HS-27A (cell line): Measurements from ENCODE around the gene ZFPL1.
"Not testable (repeated sequence)": the region's sequence is repeated elsewhere in the genome, so short reads cannot be mapped to it uniquely, and the experiment has no call there.

ENCODE experiments used
- DNase-seq: peaks from one replicate; pipeline ENCODE4 v3.0.0-alpha.2; 2012; ENCODE audit warnings: low read depth, missing footprints

Gene ZFPL1

GRCh38 chr11:65115361-65116082, 31.5 kb downstream of the ZFPL1 start:
- no peak for DNase-seq

- no peak for DNase-seq
Observed at GRCh38 chr11:65116370-65117205, 32.6 kb downstream of the ZFPL1 start.

DNA sequence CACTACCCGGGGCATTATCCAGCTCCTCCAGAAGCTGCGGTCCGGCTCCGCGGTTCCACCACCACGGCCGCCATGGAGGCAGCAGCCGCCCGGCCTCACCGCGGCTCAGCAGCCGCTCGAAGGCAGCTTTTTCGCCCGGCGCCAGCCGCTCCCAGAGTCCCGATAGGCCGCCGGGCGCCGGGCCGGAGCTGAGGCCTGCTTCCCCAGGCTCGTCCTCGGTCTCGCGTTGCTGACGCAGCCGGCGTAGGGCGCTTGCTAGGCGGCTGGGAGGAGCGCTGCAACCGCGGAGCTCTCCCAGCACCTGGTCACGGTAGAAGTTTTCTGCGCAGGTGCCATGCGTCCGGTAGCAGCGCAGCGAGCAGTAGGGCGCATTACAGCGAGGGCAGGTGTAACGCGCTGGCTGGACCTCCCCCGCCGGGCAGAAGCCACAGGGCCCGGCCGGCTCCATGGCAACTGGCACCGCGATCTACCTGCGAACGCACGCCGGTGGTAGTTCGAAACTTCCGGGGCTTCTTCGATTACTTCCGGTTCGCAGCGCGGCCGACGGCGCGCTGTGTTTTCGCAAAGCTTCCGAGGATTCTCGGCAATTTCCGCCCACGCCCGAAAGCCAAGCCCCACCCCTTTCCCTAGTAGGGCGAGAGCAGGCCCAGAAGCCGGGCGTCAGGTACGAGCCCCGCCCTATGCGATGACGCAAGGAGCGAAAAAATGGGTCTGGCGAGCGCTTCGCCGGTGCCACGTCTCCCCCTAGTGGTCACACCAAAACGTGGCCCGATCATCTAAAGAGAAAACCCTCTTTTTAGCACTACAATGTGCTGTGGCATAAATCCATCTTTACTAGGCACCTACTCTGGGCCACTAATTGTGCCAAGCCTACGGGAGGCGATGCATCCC, 33.4 kb downstream of the ZFPL1 start, which contains the start of gene ZNHIT2:
ZNHIT2 (minus strand) TSS at position 496 of the 891 bp plus-strand sequence; CDS start at position 448, 48 bp downstream.
- peak; percentile 99 for DNase-seq

- DNase-seq: no peak
Observed at GRCh38 chr11:65118097-65118837, 34.2 kb downstream of the ZFPL1 start.

DNA sequence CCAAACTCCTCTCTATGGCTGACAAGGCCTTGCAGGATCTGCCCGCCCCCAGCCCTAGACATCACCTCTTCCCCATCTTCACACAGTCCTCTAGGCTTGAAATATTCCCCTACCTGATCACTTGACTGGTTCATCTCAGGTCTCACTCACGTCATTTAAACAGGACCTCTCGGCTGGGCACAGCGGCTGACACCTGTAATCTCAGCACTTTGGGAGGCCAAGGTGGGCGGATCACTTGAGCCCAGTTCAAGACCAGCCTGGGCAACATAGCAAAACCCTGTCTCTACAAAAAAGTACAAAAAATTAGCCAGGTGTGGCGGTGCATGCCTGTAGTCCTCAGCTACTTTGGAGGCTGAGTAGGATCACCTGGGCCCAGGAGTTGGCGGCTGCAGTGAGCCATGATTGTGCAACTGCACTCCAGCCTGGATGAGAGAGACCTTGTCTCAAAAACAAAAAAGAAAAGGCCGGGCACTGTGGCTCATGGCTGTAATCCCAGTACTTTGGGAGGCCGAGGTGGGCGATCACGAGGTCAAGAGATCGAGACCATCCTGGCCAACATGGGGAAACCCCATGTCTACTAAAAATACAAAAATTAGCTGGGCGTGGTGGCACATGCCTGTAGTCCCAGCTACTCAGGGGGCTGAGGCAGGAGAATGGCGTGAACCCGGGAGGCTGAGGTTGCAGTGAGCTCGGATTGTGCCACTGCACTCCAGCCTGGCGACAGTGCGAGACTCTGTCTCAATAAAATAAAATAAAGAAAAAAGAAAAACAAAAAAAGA, 35.1 kb downstream of the ZFPL1 start:
- not testable (repeated sequence) for DNase-seq

DNA sequence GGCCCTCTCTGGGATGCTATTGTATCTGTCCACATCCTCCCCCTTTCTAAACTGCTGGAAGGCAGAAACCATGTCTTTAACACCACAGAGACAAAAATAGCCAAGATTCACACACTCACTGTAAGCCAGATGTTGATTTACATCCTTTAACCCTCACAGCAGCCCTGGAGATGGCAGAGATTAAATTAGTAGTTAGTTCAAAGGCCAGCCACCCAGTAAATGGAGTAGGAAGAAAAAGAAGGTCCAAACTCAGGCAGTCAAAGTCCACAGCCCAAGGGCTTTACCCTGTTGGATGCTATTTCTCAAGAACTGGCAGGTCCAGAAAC, 35.6 kb downstream of the ZFPL1 start:
- DNase-seq: no peak

- DNase-seq: no peak
Observed at GRCh38 chr11:65120831-65121230, 36.8 kb downstream of the ZFPL1 start.

DNA sequence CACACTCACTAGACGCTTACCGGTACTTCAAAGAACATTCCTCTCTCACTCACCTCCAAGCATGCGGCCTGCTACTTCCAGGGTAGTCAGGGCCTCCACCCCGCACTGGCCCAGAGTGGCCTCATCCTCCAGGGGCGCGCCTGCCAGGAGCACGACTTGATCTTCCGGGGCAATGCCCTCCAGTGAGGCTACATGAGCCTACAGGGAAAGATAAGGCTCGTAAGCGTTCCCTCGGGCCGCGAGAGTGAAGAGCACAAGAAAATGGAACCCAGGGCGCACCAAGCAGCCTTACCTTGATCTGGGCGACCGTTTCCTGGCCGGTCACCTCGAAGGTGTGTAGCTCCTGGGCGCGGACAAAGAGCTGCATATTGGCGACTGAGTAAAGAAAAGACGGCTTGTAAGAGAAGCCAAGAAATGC, 37.4 kb downstream of the ZFPL1 start:
- DNase-seq: no peak

GRCh38 chr11:65121865-65122696, 38.1 kb downstream of the ZFPL1 start, which contains the start of the genes FAU and MRPL49:
TSS of gene FAU (minus strand) at chr11:65122134. CDS start at chr11:65121813, 321 bp downstream.
TSS of gene MRPL49 (plus strand) at chr11:65122321. CDS start at chr11:65122347, 26 bp downstream.
- peak; percentile 94 for DNase-seq

DNA sequence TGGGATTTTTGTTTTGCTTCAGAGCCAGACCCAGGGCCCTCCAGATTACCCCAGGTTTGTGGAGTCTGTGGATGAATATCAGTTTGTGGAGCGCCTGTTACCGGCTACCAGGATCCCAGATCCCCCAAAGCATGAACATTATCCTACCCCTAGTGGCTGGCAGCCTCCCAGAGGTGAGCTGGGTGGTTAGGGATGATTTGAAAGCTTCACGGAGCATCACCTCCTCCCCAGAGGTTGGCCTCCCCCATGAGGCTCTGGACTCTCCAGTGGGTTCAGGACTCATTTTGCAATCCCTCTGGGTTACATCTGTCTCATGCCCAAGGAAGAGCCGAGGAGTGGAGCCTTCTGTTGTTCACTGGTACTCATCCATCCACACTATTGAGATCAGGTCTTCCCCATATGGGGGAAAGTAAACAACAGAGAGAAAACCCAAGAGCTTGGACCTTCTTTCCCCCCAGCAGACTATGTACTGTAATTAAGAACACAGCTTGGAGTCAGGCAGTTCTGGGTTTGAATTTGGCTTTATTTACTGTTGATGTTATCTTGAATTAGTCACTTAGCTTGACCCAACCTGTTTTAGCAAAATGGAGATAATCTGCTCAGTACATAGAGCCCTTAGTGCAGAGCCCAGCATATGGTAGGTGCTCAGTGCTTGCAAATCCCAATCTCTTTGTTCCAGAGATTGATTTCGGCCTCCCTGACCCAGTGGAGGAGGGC, 40.6 kb downstream of the ZFPL1 start:
- DNase-seq: no peak

DNA sequence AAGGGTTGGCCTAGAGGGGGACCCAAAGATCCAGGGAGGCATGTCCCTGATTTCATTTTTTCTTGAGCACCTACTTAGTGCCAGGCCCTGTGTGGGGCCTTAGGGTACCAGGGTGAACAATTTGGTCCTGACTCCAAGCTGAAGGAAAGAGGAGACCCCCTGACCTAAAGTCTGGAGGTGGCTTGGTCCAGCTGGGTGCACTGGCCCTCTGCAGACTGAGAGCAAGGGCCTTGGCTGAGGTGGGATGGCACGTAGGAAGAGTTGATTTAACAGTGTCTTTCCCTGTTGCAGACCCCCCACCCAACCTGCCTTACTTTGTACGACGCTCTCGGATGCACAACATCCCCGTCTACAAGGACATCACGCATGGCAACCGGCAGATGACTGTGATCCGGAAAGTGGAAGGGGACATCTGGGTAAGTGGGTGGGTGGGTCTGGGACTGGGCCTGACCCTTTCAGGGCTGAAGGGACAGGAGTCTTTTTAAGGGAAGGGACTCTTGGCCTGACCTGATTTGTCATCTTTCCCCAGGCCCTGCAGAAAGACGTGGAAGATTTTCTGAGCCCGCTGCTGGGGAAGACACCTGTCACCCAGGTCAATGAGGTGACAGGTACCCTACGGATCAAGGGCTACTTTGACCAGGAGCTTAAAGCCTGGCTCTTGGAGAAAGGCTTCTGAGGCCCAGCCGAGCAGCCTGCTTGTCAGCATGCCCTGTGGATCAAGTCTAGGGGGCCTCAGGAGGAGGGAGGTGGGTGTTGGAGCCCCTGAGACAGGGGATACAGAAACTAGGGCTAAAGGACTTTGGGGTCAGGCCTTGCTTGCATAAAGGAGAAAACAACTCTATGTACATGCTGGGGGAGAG, 41.4 kb downstream of the ZFPL1 start:
- DNase-seq: no peak

GRCh38 chr11:65126624-65127274, 42.7 kb downstream of the ZFPL1 start:
- no peak for DNase-seq

DNA sequence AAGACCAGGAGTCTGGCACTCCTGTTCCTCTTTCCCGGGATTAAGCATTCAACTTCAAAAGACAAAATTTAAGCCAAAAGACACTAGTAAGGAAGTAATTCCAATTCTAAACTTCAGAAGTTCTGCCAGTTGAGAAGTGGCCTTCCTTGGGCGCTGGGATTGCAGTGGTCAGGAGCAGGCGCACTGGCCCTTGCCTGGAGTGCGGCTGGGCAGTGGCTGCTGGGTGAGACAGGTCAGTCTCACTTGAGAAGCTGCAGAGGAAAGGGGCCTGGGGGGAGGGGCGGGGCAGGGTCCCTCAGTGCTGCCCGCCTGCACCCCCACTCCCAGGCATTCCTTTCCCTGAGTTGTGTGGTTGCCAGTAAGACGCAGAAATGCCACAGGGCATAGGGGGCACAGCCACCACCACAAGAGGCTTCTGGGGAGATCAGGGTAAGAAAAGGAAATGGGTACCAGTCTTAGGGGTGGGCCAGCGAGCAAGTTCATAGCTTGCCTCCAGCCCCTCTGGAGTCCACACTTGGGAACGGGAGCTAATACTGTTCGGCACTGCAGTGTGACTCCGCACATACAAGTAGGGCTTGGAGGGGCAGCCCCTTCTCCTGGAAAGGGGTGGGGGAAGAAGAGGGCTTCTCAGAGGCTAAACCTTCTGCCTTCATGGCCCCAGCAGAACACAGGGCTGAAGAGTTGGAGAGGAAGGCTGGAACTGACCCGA, 43.6 kb downstream of the ZFPL1 start:
- DNase-seq: no peak

GRCh38 chr11:65128182-65129145, 44.4 kb downstream of the ZFPL1 start:
- no peak for DNase-seq

DNA sequence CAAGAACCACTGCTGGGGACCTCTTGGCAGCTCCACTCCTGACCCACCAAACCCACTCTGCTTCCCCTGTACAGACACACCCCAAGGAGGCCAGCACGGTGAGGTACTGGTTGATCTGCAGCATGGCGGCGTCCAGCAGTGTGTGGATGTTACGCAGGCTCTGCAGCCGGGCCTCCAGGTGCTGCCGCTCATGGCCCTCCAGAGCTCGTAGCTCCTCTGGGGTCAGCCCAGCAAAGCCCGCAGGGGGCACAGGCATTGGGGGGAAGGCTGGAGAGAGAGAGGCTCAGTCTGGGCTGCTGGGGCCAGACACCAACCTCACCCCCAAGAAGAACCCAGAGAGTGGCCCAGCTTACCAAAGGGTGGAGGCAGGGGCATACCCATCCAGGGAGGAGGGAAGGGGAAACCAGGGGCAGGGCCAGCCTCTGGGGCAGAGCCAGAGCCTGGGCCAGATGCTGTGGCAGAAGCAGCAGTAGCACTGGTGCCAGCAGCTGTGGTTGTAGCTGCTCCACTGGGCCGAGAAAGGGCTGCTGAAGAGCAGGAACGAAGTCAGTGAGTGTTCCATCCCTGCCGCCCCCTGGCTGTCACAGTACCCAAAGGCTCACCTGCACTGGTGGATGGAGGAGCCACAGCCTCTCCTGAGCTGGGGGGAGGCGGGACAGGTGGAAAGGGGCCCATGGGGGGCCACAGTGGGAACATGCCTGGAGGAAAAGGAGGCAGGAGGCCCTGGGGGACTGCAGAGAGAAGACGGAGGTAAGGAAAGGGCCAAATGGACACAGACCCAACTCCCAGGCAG, 45.8 kb downstream of the ZFPL1 start:
- DNase-seq: no peak
